Neuronal stem cell (in vitro differentiated cells): Measurements from ENCODE around the gene CAPN8.

ENCODE experiments used
- DNase-seq: peaks from one replicate; pipeline ENCODE4 v3.0.0-alpha.2; 2013; ENCODE audit warnings: low spot score
- H2AFZ ChIP-seq: one replicate; pipeline ENCODE4 v1.6.1; 2013; ENCODE audit warnings: mild to moderate bottlenecking, low read length, inconsistent platforms
- H2AK5ac ChIP-seq: 2 replicates; pipeline ENCODE4 v1.6.1; 2013; ENCODE audit warnings: low read depth, mild to moderate bottlenecking, inconsistent platforms, low read length, moderate library complexity, mixed read lengths
- H2BK120ac ChIP-seq: 2 replicates; pipeline ENCODE4 v1.6.1; 2013; ENCODE audit warnings: low read depth, mild to moderate bottlenecking, inconsistent platforms, low read length, moderate library complexity, mixed read lengths
- H2BK12ac ChIP-seq: one replicate; pipeline ENCODE4 v1.6.1; 2013; ENCODE audit warnings: low read length, inconsistent platforms
- H2BK15ac ChIP-seq: 2 replicates; pipeline ENCODE4 v1.6.1; 2013; ENCODE audit warnings: mild to moderate bottlenecking, low read length, inconsistent platforms, mixed read lengths
- H2BK5ac ChIP-seq: one replicate; pipeline ENCODE4 v1.6.1; 2013; ENCODE audit warnings: inconsistent platforms, mild to moderate bottlenecking, low read length, moderate library complexity
- H3K14ac ChIP-seq: one replicate; pipeline ENCODE4 v1.6.1; 2013; ENCODE audit warnings: low read length, inconsistent platforms
- H3K18ac ChIP-seq: 2 replicates; pipeline ENCODE4 v1.6.1; 2013; ENCODE audit warnings: low read length, inconsistent platforms
- H3K23ac ChIP-seq: 2 replicates; pipeline ENCODE4 v1.6.1; 2013; ENCODE audit warnings: low read depth, mild to moderate bottlenecking, mixed read lengths, low read length, inconsistent platforms; ENCODE audit not compliant: poor library complexity
- H3K27ac ChIP-seq: replicated peaks from 3 replicates; pipeline ENCODE4 v1.5.1; 2013; ENCODE audit warnings: low read length, inconsistent platforms
- H3K27me3 ChIP-seq, 3 experiments: 2 replicates each; pipeline ENCODE4 v1.6.1; 2013; ENCODE audit warnings: low read length in 3 of 3, mild to moderate bottlenecking in 2 of 3, inconsistent platforms in 1 of 3, low read depth in 1 of 3, mixed read lengths in 1 of 3, moderate library complexity in 1 of 3; ENCODE audit not compliant: control insufficient read depth in 3 of 3, insufficient read depth in 3 of 3
- H3K36me3 ChIP-seq, 2 donors: replicated peaks in 1 of 2; 2 replicates each; pipeline ENCODE4 v1.6.1; 2013; ENCODE audit warnings: low read length in 2 of 2; ENCODE audit not compliant: control insufficient read depth in 2 of 2, insufficient read depth in 2 of 2
- H3K4ac ChIP-seq: 2 replicates; pipeline ENCODE4 v1.6.1; 2013; ENCODE audit warnings: inconsistent platforms, mild to moderate bottlenecking, low read length, moderate library complexity
- H3K4me1 ChIP-seq, 2 donors: 1 replicate in 1 of 2; 2 replicates in 1 of 2; pipeline ENCODE4 v1.6.1; 2013; ENCODE audit warnings: low read length in 2 of 2, low read depth in 1 of 2; ENCODE audit not compliant: control insufficient read depth in 2 of 2, insufficient read depth in 1 of 2
- H3K4me2 ChIP-seq: one replicate; pipeline ENCODE4 v1.6.1; 2013; ENCODE audit warnings: mild to moderate bottlenecking, low read length, inconsistent platforms; ENCODE audit not compliant: insufficient read depth, poor library complexity, severe bottlenecking
- H3K4me3 ChIP-seq, 2 donors: 2 replicates each; pipeline ENCODE4 v1.5.1; 2013; ENCODE audit warnings: low read length in 2 of 2, mild to moderate bottlenecking in 2 of 2, inconsistent platforms in 1 of 2, moderate library complexity in 1 of 2
- H3K79me1 ChIP-seq: one replicate; pipeline ENCODE4 v1.6.1; 2013; ENCODE audit warnings: low read depth, mild to moderate bottlenecking, inconsistent platforms, low read length, moderate library complexity
- H3K9ac ChIP-seq: one replicate; pipeline ENCODE4 v1.6.1; 2013; ENCODE audit warnings: mild to moderate bottlenecking, low read depth, low read length, inconsistent platforms; ENCODE audit not compliant: poor library complexity
- H3K9me3 ChIP-seq, 2 donors: replicated peaks in 1 of 2; 2 replicates each; pipeline versions ENCODE3 to v1.6.1; 2013; ENCODE audit warnings: low read length in 2 of 2, mild to moderate bottlenecking in 2 of 2, inconsistent platforms in 1 of 2, low read depth in 1 of 2, mixed read lengths in 1 of 2, moderate library complexity in 1 of 2; ENCODE audit not compliant: control insufficient read depth in 2 of 2, insufficient read depth in 1 of 2
- H4K8ac ChIP-seq: one replicate; pipeline ENCODE4 v1.6.1; 2013; ENCODE audit warnings: low read depth, mild to moderate bottlenecking, inconsistent platforms, low read length, moderate library complexity
- H4K91ac ChIP-seq: one replicate; pipeline ENCODE4 v1.6.1; 2013; ENCODE audit warnings: low read length, low read depth, mild to moderate bottlenecking, inconsistent platforms; ENCODE audit not compliant: poor library complexity
- WGBS, 2 donors: extraction: QIAGEN DNeasy Blood & Tissue Kit; methylation state at CpG; one replicate each; pipeline ENCODE4 v1.1.7; 2013; ENCODE audit warnings: missing lambda C conversion rate in 2 of 2, mixed read lengths in 1 of 2; ENCODE audit not compliant: insufficient read length in 2 of 2, insufficient replicate concordance in 1 of 2; ENCODE audit errors: extremely low coverage in 2 of 2; 5-methylcytosine and 5-hydroxymethylcytosine counted together

Gene CAPN8

GRCh38 chr1:223539750-223540149 lies 125.8 kb downstream of the CAPN8 start:
- no peak overlapping the region for H2BK15ac ChIP-seq
- no peaks in the 10 kb centered on the region for H3K4me1 ChIP-seq
- H3K4me3 ChIP-seq = no peak overlapping the region
- H2AK5ac ChIP-seq = no peak overlapping the region
- H3K79me1 ChIP-seq = no peaks in the 10 kb centered on the region
- DNase-seq = no peak
- peak overlapping the region; percentile 5 for H3K14ac ChIP-seq
- H3K27me3 ChIP-seq = peaks cover 0 to 7% (median 0%) of the 10 kb centered on the region in 3 experiments
- no peak overlapping the region for H2BK120ac ChIP-seq
- no peak overlapping the region for H2AFZ ChIP-seq
- H3K9me3 ChIP-seq = no peaks in the 10 kb centered on the region
- no CpG with 5 or more reads among the region's 3 CpGs for WGBS, 2 donors
- H3K18ac ChIP-seq = no peak overlapping the region
- no peak overlapping the region for H3K9ac ChIP-seq
- H4K91ac ChIP-seq = no peak overlapping the region
- H3K4me2 ChIP-seq = no peak overlapping the region
- no peak overlapping the region for H3K23ac ChIP-seq
- no peak overlapping the region for H3K27ac ChIP-seq
- no peak overlapping the region for H2BK5ac ChIP-seq
- no peak overlapping the region for H3K4ac ChIP-seq
- no peak overlapping the region for H2BK12ac ChIP-seq
- H4K8ac ChIP-seq = no peak overlapping the region
- H3K36me3 ChIP-seq = no peaks in the 10 kb centered on the region

DNA sequence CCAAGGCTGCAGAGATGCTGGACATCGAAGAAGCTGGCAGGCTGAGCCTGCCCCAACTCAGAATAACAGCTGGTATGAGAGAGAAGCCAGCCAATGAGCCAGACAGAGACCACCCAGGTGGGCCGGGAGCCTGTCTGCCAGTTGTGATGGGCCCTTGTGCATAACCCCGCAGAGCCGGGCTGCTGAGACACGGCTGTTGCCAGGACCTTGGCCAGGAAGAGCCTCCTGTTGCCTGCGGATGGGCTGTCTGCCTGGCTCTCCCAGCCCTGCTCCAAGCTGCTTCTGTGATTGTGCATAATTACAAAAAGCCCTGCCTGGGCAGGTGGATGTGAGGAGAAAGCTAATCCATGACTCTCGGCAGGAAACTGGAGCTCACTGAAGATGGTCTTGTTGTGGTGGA lies 126.5 kb downstream of the CAPN8 start:
- Histone ChIP-seq H3K14ac (no peak overlapping the region), H3K4me3 (no peak overlapping the region), H2AK5ac (no peak overlapping the region), H3K27me3 (peaks cover 0 to 7% (median 0%) of the 10 kb centered on the region in 3 experiments), H3K9ac (no peak overlapping the region), H2BK5ac (no peak overlapping the region), H2AFZ (no peak overlapping the region), H3K27ac (no peak overlapping the region), H3K79me1 (no peaks in the 10 kb centered on the region), H3K18ac (no peak overlapping the region), H2BK120ac (no peak overlapping the region), H2BK15ac (no peak overlapping the region), H3K4me1 (no peaks in the 10 kb centered on the region), H4K8ac (no peak overlapping the region), H3K9me3 (no peaks in the 10 kb centered on the region), H3K23ac (no peak overlapping the region), H3K36me3 (no peaks in the 10 kb centered on the region), H2BK12ac (no peak overlapping the region), H3K4ac (no peak overlapping the region), H3K4me2 (no peak overlapping the region), H4K91ac (no peak overlapping the region)
- DNase-seq = no peak
- no CpG with 5 or more reads among the region's 7 CpGs for WGBS, 2 donors

DNA sequence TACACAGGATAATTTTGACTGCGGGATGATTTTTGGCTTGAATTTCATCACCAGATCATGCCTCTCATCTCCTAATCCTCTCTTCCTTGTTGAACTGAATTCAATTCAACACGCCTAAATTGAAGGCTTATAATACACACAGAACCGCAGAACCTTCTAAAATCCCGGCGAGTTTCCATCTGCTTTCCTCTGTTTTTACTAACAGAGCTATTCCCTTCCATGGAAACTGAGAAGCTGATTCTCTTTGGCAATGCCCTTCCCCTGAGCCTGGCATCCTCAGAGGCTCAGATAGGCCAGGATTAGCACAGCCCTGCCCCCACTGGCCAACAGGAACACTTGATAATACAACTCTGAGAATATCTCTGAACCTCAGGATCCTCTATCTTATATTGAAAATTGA lies 130.2 kb downstream of the CAPN8 start:
- Histone ChIP-seq H3K9ac (no peak overlapping the region), H2AFZ (no peak overlapping the region), H3K23ac (no peak overlapping the region), H2BK5ac (no peak overlapping the region), H4K91ac (no peak overlapping the region), H2AK5ac (no peak overlapping the region), H2BK12ac (no peak overlapping the region), H3K14ac (no peak overlapping the region), H3K79me1 (no peaks in the 10 kb centered on the region), H3K27me3 (peaks cover 0 to 4% (median 0%) of the 10 kb centered on the region in 3 experiments), H3K36me3 (no peaks in the 10 kb centered on the region), H4K8ac (no peak overlapping the region), H2BK15ac (no peak overlapping the region), H3K9me3 (no peaks in the 10 kb centered on the region), H2BK120ac (no peak overlapping the region), H3K4me2 (no peak overlapping the region), H3K27ac (no peak overlapping the region), H3K4me1 (no peaks in the 10 kb centered on the region), H3K4ac (no peak overlapping the region), H3K4me3 (no peak overlapping the region), H3K18ac (no peak overlapping the region)
- DNase-seq = no peak
- no CpG with 5 or more reads among the region's 5 CpGs for WGBS, 2 donors

DNA sequence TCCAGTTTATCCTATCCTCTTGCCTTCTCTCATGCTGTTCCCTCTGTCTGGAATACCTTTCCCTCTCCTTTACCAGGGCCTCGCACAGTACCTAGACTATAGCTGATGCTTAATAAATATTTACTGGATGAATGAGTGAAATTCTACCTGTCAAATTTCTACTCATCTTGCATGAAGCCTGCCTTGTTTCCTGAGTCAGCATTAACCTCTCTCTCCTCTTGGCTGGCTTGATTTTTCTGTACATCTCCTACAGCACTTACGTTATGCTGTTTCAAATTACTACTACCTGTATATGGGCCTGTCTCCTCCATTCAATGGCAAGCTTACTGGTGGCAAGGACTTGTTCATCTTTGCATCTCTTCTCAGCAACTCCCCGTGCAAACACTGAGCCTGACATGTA lies 130.8 kb downstream of the CAPN8 start:
- Histone ChIP-seq H3K79me1 (no peaks in the 10 kb centered on the region), H2BK5ac (no peak overlapping the region), H3K23ac (no peak overlapping the region), H3K27me3 (peaks cover 0 to 7% (median 0%) of the 10 kb centered on the region in 3 experiments), H2AFZ (no peak overlapping the region), H3K9ac (no peak overlapping the region), H2BK15ac (no peak overlapping the region), H3K4me3 (no peak overlapping the region), H3K14ac (no peak overlapping the region), H3K9me3 (no peaks in the 10 kb centered on the region), H2AK5ac (no peak overlapping the region), H3K4ac (no peak overlapping the region), H3K4me1 (no peaks in the 10 kb centered on the region), H3K36me3 (no peaks in the 10 kb centered on the region), H3K4me2 (no peak overlapping the region), H2BK12ac (no peak overlapping the region), H4K91ac (no peak overlapping the region), H3K18ac (no peak overlapping the region), H4K8ac (no peak overlapping the region), H2BK120ac (no peak overlapping the region), H3K27ac (no peak overlapping the region)
- DNase-seq = no peak
- no CpG with 5 or more reads among the region's 3 CpGs for WGBS, 2 donors
